Ishikawa (cell line): ENCODE results near the gene MEGF11.

Experiments used
- CEBPB ChIP-seq: IDR thresholded peaks from 2 replicates; pipeline ENCODE4 v1.6.1; 2012
- CREB1 ChIP-seq: IDR thresholded peaks from 2 replicates; pipeline ENCODE4 v1.6.1; 2012; ENCODE audit warnings: low read depth
- EGR1 ChIP-seq: IDR thresholded peaks from 2 replicates; pipeline ENCODE4 v1.6.1; 2012
- EP300 ChIP-seq: IDR thresholded peaks from 2 replicates; pipeline ENCODE4 v1.6.1; 2012; ENCODE audit warnings: borderline replicate concordance
- TCF12 ChIP-seq: IDR thresholded peaks from 2 replicates; pipeline ENCODE4 v1.6.1; 2012; ENCODE audit warnings: low read depth
- TF ChIP-seq, protein P1 (sequence below): IDR thresholded peaks from 2 replicates; pipeline ENCODE4 v1.6.1; 2012
- TF ChIP-seq, protein P2 (sequence below): IDR thresholded peaks from 2 replicates; pipeline ENCODE4 v1.6.1; 2012; ENCODE audit warnings: low read depth, mild to moderate bottlenecking

DNA sequence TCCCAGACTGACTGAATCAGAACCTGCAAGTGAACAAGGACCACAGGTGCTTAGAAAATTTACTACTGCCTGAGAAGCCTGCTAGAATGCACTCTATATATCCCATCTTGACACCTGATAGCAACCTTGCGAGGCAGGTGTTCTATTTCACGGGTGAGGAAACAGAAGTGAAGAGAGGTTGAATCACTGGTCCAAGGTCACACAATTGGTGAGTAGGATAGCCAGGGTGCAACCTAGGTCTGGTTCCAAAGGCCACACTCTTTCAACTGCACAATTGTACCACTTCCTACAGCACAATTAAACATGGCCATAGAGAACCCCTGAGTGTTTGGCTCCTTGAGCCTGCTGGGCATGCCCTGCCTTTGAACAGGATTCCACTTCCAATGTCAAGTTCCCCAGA, 297.2 kb downstream of the MEGF11 start:
- TF ChIP-seq CREB1, result no peak
- no peak for TF ChIP-seq CEBPB
- TF ChIP-seq, protein P1, sequence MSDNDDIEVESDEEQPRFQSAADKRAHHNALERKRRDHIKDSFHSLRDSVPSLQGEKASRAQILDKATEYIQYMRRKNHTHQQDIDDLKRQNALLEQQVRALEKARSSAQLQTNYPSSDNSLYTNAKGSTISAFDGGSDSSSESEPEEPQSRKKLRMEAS, result no peak
- TF ChIP-seq TCF12, result no peak
- no peak for TF ChIP-seq EP300
- TF ChIP-seq, protein P2, sequence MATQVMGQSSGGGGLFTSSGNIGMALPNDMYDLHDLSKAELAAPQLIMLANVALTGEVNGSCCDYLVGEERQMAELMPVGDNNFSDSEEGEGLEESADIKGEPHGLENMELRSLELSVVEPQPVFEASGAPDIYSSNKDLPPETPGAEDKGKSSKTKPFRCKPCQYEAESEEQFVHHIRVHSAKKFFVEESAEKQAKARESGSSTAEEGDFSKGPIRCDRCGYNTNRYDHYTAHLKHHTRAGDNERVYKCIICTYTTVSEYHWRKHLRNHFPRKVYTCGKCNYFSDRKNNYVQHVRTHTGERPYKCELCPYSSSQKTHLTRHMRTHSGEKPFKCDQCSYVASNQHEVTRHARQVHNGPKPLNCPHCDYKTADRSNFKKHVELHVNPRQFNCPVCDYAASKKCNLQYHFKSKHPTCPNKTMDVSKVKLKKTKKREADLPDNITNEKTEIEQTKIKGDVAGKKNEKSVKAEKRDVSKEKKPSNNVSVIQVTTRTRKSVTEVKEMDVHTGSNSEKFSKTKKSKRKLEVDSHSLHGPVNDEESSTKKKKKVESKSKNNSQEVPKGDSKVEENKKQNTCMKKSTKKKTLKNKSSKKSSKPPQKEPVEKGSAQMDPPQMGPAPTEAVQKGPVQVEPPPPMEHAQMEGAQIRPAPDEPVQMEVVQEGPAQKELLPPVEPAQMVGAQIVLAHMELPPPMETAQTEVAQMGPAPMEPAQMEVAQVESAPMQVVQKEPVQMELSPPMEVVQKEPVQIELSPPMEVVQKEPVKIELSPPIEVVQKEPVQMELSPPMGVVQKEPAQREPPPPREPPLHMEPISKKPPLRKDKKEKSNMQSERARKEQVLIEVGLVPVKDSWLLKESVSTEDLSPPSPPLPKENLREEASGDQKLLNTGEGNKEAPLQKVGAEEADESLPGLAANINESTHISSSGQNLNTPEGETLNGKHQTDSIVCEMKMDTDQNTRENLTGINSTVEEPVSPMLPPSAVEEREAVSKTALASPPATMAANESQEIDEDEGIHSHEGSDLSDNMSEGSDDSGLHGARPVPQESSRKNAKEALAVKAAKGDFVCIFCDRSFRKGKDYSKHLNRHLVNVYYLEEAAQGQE, result no peak
- TF ChIP-seq EGR1, result no peak
